ENCODE data around the gene CDK16.

GRCh38 chrX:47224896-47225290 is 6.4 kb downstream of the CDK16 start:
- TF ChIP-seq RAD21 (IDR thresholded peaks at IDR 0.05; ENCODE audit: low read length) (no peak), CTCF (IDR thresholded peaks at IDR 0.05) (no peak), EP300 (IDR thresholded peaks at IDR 0.05; ENCODE audit: borderline replicate concordance in 1 of 2, low read depth in 1 of 2, low read length in 1 of 2) (no peak), YY1 (IDR thresholded peaks at IDR 0.05; ENCODE audit: low read depth) (no peak), TAF1 (IDR thresholded peaks at IDR 0.05; ENCODE audit: borderline replicate concordance, low read depth, low read length) (no peak), RCOR1 (IDR thresholded peaks at IDR 0.05; ENCODE audit: low read length) (no peak), ELF1 (IDR thresholded peaks at IDR 0.05) (no peak), MAX (IDR thresholded peaks at IDR 0.05; ENCODE audit: low read depth) (no peak)

Data from SK-N-SH (cell line).